Measurements from ENCODE around the gene IQUB. TPM values are rescaled to one million over a fixed set of nuclear protein-coding genes. Genes with fewer than 3 reads are reported as not detected.
"Not testable (repeated sequence)": the region's sequence is repeated elsewhere in the genome, so short reads cannot be mapped to it uniquely, and the experiment has no call there.

Gene IQUB
- polyA plus RNA-seq, 1 donor from 2014 or later = 0.41 TPM

- not testable (repeated sequence) for H3K79me2 ChIP-seq (replicated peaks; ENCODE audit: insufficient read depth, low read length); H4K20me1 ChIP-seq (ENCODE audit: insufficient read depth); H3K9me3 ChIP-seq (ENCODE audit: low read length); H3K27me3 ChIP-seq (ENCODE audit: insufficient read depth, low read depth, low read length); H3F3A ChIP-seq (ENCODE audit: insufficient read depth, low read length, poor library complexity, severe bottlenecking); H3K27ac ChIP-seq (ENCODE audit: low read length); H3K9ac ChIP-seq (ENCODE audit: low read length); H3K4me2 ChIP-seq (ENCODE audit: low read length); H3K4me3 ChIP-seq (ENCODE audit: low read length); H3K9me2 ChIP-seq (ENCODE audit: insufficient read depth, low read length); H2AFZ ChIP-seq (ENCODE audit: low read depth, low read length); H3K36me3 ChIP-seq (ENCODE audit: insufficient read depth, low read length)
These were observed 56.3 kb downstream of the IQUB start for GRCh38 chr7:123478056-123478455.

- H2AFZ ChIP-seq (ENCODE audit: low read depth, low read length) = no peak overlapping the region
- H3K9me3 ChIP-seq (ENCODE audit: low read length) = no peaks in the 10 kb centered on the region
- H3K79me2 ChIP-seq (replicated peaks; ENCODE audit: insufficient read depth, low read length) = no peaks in the 10 kb centered on the region
- TF ChIP-seq CTCF (IDR thresholded peaks at IDR 0.05; ENCODE audit: poor library complexity, severe bottlenecking) (no peak), SMC3 (conservative IDR thresholded peaks at IDR 0.05; ENCODE audit: poor library complexity) (no peak), EP300 (conservative IDR thresholded peaks at IDR 0.05; ENCODE audit: poor library complexity, severe bottlenecking) (peak; percentile 58), REST (IDR thresholded peaks at IDR 0.05; ENCODE audit: borderline replicate concordance) (peak; percentile 57), RAD21 (conservative IDR thresholded peaks at IDR 0.05) (no peak)
- no peaks in the 10 kb centered on the region for H4K20me1 ChIP-seq (ENCODE audit: insufficient read depth)
- H3K36me3 ChIP-seq (ENCODE audit: insufficient read depth, low read length) = no peaks in the 10 kb centered on the region
- no peaks in the 10 kb centered on the region for H3K27me3 ChIP-seq (ENCODE audit: insufficient read depth, low read depth, low read length)
- no peaks in the 10 kb centered on the region for H3F3A ChIP-seq (ENCODE audit: insufficient read depth, low read length, poor library complexity, severe bottlenecking)
- peak overlapping the region; percentile 1 for H3K27ac ChIP-seq (ENCODE audit: low read length)
- no peak overlapping the region for H3K4me2 ChIP-seq (ENCODE audit: low read length)
- no peaks in the 10 kb centered on the region for H3K9me2 ChIP-seq (ENCODE audit: insufficient read depth, low read length)
- H3K9ac ChIP-seq (ENCODE audit: low read length) = peak overlapping the region; percentile 2
- H3K4me3 ChIP-seq (ENCODE audit: low read length) = peak overlapping the region; percentile 14
These were observed 61.5 kb downstream of the IQUB start for GRCh38 chr7:123472750-123473445.

- TF ChIP-seq CTCF (IDR thresholded peaks at IDR 0.05; ENCODE audit: poor library complexity, severe bottlenecking) = no peak
- TF ChIP-seq MXI1 (conservative IDR thresholded peaks at IDR 0.05; ENCODE audit: poor library complexity, severe bottlenecking) = no peak
- no peak for TF ChIP-seq SMC3 (conservative IDR thresholded peaks at IDR 0.05; ENCODE audit: poor library complexity)
- TF ChIP-seq EP300 (conservative IDR thresholded peaks at IDR 0.05; ENCODE audit: poor library complexity, severe bottlenecking) = no peak
- TF ChIP-seq POLR2AphosphoS5 (IDR thresholded peaks at IDR 0.05) = no peak
- no peak for TF ChIP-seq EZH2 (IDR thresholded peaks at IDR 0.05; ENCODE audit: borderline replicate concordance, insufficient read depth, low read length, poor library complexity, severe bottlenecking)
- TF ChIP-seq REST (IDR thresholded peaks at IDR 0.05; ENCODE audit: borderline replicate concordance) = no peak
- TF ChIP-seq TAF1 (IDR thresholded peaks at IDR 0.05; ENCODE audit: low read depth) = no peak
- no peak for TF ChIP-seq RAD21 (conservative IDR thresholded peaks at IDR 0.05)
These were observed 62.1 kb downstream of the IQUB start for GRCh38 chr7:123472327-123472726.

More at GRCh38 chr7:123472327-123472726, 62.1 kb downstream of the IQUB start:
- Histone ChIP-seq H3K27me3 (ENCODE audit: insufficient read depth, low read depth, low read length) (no peaks in the 10 kb centered on the region), H3K9me3 (ENCODE audit: low read length) (no peaks in the 10 kb centered on the region), H3F3A (ENCODE audit: insufficient read depth, low read length, poor library complexity, severe bottlenecking) (no peaks in the 10 kb centered on the region), H3K4me2 (ENCODE audit: low read length) (no peak overlapping the region), H3K9me2 (ENCODE audit: insufficient read depth, low read length) (no peaks in the 10 kb centered on the region), H3K4me3 (ENCODE audit: low read length) (no peak overlapping the region), H3K9ac (ENCODE audit: low read length) (peak overlapping the region; percentile 2), H3K27ac (ENCODE audit: low read length) (peak overlapping the region; percentile 1), H2AFZ (ENCODE audit: low read depth, low read length) (no peak overlapping the region), H4K20me1 (ENCODE audit: insufficient read depth) (no peaks in the 10 kb centered on the region), H3K79me2 (replicated peaks; ENCODE audit: insufficient read depth, low read length) (no peaks in the 10 kb centered on the region), H3K36me3 (ENCODE audit: insufficient read depth, low read length) (no peaks in the 10 kb centered on the region)
